T follicular helper cell (primary cell): ENCODE data around the gene RUNX1.
A peak's percentile ranks its signal among the peaks of the same experiment; 100 is the strongest.

Source experiments
- DNase-seq: peaks from one replicate; pipeline ENCODE4 v3.0.0-alpha.2; 2020; ENCODE audit warnings: low read depth

The RUNX1 gene

DNA sequence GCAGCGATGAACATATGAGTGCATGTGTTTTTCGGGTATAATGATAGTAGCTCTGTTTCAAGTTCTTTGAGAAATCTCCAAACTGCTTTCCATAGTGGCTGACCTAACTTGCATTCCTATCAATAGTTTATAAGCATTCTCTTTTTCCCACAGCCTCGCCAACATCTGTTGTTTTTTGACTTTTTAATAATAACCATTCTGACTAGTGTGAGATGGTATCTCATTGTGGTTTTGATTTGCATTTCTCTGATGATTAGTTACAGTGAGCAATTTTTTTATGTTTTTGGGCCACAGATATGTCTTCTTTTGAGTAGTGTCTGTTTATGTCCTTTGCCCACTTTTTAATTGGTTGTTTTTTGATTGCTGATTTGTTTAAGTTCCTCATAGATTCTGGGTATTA lies 10.6 kb upstream of the RUNX1 start:
- no peak for DNase-seq

DNA sequence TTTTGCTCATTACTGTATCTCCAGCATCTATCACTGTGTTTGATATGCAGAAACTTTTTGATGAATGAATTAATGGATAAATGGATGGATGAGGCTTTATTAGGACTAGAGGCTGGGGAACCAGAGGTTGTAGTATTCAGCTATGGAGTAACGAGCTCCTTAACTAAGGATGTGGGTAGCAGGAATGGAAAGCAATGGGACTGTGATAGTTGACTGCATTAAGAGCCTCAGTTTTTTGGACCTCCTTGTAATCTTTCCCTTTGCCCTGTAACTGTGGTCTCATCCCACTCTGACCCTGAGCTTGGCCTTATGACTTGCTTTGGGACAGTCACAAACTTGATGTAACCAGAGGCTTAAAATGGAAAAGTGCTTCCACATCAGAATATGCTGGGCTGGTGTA lies 9.0 kb upstream of the RUNX1 start:
- no peak for DNase-seq

DNA sequence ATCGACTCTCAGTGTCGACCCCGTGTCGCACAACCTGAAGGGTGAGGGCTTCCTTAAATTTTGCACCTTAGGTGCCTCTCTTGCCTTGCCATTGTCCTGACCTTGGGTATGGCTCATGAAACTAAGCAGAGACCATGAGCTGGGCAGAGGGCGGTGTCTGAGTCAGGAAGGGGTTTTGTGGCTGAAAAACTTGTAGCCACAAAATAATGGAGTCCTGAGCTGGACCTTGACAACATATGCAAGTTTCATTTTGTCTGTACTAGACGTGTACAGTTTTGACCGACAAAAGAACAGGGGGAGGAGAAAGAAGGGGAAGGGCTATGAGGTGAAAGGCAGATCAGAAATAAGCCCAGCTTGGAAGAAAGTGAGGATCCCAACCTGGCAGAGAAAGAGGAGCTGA lies 8.3 kb upstream of the RUNX1 start:
- DNase-seq = no peak

DNA sequence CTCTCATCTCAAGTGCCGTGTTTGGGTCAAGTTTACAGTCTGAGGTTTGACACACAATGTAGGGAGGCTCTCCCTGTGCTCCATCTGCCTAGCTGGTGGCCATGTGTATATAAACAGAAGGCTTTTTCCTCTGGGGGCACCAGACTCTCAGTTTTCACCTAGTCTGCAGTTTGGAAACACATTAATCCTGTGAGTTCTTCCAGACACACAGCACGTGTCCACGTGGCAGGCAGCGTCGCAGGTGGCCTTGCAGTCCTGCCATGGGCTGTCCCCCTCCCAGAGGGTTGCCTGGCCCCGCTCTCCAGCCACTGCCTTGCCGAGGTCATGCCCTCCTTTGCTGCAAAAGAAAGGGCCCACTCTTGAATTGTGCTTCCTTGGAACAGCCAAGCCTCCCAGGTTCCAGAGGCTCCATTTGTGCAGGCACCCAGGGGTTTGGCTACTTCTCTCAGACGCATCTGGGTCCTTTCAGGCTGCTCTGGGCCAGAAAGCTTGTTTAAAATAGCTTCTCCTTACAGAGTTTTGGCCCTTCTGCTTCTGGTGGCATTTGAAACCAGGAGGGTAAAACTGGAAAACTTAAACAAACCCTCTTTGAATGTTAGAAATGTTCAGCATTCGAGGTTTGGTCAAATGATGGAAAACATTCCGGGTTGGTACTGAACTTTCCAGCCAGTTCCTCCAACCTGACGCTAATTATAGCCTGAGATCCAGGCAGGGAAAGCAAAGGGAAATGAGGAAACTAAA lies 4.4 kb upstream of the RUNX1 start:
- DNase-seq = no peak

DNA sequence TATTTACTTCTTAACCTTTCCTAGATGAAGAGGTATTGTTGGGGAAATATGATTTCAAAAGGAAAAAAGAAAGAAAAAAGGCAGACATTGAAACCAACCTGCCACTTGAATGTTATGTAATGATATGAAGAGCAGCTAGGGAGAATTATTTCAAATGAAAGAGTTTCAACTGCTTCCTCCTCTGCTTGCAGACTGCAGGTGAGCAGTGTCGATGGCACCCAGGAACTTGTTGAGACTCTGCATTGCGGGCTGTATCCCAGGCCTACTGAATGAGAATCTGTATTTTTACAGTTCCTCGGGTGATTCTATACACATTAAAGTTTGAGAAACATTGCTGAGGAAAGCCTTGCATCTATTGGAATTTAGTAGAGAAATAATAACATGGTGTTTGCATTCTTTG lies 3.7 kb upstream of the RUNX1 start:
- no peak for DNase-seq

DNA sequence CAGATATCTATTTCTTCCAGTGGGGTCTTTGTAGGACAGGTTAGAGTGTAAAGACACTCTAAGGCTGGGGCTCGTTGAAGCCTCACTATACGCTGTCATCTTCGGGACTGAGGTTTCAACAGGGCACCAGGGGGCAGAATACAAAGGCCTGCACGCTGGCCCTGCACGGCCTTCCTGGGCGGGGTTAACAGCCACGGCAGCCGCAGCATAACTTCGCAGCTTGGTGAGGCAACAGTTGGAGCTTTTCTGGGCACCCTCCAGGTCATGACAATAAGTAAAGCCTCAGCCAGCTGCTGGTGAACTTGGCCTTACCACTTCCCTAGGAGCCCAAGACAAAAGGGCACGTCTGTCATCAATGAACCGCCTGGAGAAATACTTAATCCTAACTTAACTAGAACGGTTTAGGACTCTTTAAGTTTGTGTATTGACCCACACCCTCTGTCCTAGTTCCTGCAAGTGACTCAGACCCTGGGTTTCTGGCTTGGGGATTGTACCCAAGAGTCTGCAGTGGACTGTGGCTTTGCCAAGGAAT lies 2.3 kb upstream of the RUNX1 start:
- DNase-seq = peak; percentile 75

DNA sequence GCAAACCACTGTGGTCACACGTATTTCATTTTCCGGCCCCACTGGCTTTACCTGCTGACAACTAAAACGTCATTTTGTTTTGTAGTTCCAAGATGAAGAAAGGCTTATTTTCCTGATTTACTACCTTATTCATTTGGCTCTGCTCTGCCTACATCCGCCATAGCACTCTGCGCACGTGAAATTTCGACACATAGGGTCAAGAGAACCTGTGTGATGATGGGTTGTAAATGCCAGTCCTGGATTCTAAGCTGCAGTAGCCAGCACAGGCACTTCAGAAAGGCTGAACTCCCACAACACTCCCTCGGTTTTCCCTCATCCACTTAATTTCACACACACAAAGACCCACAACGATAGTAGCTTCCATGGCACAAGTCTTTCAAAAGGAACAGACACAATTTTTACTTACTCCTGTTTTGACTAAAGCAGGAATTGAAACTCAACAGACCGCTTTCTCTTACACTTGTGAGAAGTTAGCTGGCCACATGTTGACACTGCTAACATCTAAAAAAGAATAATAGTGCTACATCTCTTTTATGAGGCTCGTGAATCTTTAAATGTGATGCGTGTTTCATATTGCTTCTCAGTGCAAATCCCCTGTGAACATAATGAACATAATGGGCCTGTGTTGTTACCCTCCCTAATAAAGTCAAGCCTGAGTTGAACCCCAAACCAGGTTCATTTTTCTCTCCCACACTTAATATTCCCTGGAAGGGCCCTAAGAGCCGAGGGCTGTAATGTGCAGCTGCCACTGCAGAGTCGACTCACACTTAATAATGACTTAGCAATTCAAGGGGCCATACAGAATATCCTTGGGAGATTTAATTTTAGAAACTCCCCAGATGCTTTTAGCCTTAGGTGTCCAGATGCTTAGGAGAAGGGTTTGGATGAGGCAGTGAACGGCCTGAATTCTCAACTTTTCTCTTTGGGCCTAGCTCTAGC lies 1.5 kb upstream of the RUNX1 start:
- DNase-seq = no peak

DNA sequence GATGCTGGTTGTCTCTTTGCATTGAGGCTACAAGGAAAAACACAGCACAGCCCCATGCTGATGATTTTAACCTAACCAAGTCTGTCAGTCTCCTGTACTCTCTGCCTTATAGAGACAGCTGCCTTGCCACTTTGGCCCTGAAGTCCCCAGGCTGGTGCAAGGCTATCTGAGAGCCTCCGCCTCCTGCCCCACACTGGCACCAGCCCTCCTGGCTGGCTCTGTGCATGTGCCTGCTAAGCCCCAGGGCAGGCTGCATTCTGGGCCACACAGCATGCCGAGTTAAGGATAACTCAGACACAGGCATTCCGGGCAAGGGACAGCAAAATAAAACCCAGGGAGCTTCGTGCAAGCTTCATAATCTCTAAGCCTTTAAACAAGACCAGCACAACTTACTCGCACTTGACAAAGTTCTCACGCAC lies 910 bp downstream of the RUNX1 start:
- DNase-seq = no peak

DNA sequence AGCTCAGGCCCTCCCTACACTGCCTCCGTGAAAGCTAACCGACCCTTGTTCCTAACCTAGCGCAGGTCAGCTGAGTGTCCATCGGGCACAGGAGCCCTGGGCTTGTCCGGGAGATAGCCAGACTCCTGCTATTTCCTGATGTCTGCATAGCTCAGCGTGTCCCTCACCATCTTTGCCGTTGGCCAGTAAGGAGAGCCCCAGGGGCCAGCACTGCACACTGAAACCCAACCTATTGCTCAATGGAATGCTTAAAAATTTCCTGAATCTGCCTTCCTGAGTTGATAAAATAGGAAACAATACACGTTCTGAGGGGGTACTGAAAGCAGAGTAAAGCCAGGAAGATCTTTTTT lies 2.2 kb downstream of the RUNX1 start:
- no peak for DNase-seq

DNA sequence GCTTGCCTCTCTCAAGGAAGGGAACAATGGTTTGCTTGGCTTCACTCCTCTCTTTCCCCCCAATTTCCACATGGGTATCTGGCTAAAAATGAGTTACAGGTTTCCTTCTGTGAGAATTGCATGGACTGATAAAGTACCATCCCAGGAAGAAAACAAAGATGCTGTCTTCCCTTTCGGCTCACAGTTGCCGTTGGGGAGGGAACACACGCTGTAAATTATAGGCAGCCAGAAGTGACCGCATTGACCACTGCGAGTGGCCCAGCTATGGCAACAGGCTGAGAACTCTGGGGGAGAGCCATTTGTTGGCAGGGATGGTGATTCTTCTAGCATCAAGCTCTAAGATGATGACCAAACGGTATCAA lies 2.9 kb downstream of the RUNX1 start:
- DNase-seq = no peak

DNA sequence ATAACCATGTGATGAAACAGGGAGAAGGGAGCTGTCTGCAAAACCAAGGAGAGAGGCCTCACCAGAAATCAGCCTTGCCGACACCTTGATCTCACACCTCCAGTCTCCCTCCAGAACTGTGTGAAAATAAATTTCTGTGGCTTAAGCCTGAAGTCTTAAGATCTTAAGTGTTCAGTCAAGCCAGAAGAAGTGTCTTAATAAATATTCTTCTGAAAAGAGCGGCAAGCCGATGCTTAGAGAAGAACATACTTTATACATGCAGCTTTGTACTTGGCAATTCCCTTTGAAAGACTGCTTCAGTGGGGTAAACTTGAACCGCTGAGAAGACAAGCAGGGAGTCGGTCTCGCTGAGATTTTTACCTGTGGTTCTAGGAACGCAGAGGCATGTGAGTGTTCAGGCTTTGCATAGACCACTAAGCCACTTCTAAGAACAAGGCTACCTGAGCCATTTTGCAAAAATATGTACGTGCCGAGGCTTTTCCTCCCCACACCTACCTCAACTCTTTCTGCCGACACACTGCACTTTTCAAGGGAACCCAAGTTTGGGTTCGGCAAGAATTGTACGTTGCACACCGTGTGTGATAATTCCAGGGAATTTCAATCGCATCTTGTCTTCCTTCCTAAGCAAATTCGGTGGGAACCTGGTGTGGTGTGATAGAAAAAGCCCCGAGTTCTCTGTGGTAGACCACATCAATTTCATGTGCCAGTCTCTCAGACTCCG lies 3.4 kb downstream of the RUNX1 start:
- DNase-seq = peak; percentile 30

DNA sequence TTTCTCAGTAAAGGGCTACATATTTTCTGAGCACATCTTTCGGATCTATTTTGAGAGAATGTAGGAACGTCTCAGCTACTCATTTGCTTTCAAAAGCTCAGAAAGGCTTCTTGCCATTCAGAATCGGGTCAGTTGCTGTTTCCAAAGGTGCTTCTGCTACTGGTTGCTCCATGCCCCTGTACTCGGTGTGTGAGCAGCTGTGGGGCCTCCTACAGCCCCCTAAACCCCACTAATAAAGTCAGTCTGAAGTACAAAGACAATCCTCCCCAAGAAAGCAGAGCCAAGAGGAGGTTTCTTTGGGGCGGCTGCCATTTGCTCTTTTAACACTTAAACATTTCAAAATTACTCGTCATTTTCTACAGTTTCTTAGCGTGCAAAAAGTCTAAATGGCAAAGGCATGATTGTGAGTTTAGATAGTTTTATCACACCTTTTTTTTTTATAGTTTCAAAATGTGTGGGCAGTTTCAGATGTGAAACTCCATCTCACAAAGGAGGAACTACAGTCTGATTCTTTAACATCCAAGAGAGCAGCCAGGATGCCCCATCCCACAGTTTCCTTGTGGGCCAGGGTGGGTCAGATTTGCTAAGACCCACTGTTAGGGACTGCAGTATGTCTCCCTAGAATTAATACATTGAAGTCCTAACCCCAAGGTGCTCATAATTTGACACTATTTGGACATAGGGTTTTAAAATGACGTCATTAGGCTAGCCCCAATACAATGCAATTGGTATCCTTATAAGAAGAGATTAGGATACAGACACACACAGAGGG lies 4.1 kb downstream of the RUNX1 start:
- no peak for DNase-seq

DNA sequence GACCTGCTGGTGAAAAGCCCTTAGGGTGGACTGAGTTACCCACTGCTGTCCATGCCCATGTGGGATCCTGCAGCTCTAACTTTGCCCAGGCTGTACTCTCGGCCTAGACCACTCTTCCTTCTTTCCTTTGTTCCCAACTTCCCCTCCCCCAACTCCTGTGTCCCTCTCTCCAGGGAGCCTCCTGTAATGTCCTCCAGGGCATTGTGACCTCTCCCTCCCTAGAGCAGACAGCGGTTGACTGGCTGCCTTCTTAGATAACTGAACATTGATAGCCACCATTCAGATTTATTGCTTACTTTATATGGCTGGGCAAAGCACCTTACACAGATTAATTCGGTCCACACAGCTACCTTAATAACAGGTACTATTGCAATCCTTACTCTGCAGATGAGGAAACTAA lies 5.0 kb downstream of the RUNX1 start:
- no peak for DNase-seq

DNA sequence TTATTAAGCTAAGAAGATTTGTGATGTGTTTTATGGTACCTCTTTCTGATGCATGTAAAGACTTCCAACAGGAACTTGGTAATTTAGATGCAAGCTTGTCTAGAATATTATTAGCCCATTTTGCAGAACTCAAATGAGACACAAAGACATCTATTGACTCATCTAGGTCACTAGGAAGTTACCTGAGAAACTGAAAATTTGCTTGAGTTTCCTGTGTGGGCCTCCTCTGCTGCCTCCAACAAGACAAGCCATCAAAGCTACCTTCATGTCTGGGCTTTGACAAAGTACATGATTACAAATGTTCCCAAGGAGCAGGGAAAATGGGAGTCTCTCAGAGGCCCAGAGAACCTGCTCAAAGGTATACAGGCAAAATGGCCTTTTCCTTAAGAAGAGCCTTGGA lies 5.6 kb downstream of the RUNX1 start:
- no peak for DNase-seq

DNA sequence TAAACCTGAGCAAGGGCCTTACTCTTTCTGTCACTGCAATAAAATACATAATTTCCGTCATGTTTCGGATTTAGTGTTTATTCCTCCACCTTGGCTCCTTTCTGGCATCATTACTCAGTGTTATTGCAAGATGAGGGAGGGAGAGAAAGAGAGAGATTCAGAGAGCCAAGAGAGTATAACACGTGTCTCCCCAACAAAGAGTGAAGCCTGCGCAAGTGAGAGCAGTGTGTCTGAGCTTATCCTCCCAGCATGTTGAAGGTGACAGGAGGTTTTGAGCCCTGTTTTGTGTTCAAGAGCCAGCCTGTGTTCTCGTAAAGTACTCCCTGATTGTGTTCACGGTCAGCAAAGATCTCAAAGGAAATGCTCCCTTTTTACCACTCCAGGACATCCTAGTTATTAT lies 6.3 kb downstream of the RUNX1 start:
- no peak for DNase-seq

DNA sequence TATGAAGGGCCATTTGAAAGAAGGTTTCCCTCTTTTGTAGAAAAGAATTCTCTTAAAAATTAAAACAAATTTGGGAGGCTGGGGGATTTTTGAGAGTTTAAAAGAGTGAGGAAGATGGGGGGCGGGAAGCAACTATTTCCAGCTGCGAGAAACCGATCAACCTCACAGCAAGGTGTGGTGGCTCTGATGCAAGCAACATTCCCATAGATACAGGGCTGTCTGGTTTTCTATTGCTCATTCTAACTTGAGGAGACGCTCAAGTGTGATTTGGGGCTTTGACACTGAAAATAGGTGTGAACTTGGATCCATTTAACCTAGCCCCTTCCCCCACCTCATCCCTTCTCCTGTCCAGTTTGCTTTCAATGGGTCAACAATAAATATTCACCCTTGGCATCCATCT lies 7.2 kb downstream of the RUNX1 start:
- no peak for DNase-seq

DNA sequence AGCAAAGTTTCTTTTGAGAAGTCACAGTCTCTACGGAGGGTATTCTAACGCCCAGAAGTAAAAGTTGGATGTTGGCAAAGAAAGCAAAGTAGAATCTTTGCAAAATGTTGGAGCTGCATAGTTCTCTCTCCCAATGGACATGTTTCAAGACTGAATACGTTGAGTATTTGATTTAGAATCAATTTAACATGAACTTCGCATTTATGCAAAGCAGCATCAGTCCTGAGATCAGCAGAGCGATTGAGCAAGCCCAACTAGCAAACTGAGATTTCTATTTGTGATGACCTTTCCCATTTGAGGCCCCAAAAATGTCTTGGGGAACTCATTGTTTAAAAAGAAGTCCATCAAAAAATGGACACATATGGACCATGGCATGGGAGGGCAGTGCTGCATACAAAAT lies 8.0 kb downstream of the RUNX1 start:
- DNase-seq = no peak

DNA sequence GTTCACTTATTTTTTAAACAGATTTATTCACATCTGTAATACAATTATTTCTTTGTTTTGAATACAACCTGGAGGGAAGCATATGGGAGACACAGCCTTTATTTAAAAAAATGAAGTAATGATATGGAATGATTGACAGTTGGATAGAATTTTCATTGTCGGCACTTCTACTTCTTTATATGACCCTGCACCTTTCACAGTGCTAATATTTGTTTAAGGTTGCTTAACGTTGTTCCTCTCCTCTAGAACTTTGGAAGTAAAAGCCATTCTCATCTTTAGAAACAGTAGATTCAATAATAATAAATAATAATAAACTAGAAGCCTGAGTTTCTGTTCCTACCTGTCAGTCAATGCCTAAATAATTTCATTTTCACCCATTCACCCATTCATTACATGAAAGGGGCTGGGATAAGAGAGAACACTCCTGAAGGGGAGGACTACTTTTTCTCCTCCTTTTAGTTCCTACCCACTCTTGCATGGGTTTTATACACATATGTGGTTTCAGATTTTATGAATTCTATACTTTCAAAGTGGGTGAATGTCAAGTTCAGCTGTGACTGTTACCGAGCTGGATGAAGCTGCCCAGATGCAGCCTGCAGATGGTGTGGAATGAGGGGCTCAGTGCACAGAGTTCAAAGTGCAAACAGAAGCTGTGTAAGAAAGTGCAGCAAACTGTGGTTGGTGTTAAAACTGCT lies 9.4 kb downstream of the RUNX1 start:
- no peak for DNase-seq

DNA sequence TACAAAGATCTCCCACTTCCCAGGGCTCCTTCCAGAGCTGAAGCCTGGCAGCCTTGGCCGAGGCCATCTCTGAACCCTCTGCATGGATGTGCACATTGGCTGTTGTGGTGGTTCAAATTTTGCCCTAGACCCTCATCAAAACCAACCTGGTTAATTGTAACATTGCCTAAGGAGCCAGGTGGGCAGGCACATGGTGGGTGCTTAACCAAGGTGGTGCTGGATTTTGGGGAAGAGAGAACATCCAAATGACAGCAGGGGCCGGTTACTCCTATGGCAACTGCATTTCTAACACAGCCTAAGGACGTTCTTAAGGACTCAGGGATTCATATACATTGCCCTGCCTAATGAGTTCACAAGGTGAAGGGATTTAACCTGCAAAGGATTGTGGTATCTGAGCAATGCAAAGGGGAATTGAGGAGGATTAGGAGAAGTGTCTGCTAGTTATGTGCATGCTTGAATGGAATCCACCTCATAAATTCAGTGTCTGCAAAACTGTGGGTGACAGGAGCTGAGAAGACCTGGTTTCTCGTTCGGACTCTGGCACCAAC lies 10.3 kb downstream of the RUNX1 start:
- DNase-seq = no peak

DNA sequence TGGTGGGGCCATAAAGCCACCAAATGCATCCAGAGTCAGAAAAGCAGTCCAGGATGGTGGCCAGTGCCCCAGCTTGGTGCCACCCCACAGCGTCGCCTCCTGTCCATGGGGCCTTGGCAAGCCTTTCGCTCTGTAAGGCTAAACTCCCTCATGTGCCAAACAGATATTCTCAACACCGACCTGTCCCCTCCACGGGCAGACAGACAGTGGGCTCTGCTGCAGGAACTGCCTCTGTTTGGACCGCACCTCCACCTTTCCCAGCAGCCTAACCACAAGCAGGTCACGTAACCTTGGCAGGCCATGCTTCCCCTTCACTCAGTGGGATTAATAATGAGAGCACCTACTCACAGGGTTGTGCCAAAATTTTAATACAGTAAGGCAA lies 11.7 kb downstream of the RUNX1 start:
- DNase-seq = no peak
